ENCODE measurements around the gene TMIGD1.

DNA sequence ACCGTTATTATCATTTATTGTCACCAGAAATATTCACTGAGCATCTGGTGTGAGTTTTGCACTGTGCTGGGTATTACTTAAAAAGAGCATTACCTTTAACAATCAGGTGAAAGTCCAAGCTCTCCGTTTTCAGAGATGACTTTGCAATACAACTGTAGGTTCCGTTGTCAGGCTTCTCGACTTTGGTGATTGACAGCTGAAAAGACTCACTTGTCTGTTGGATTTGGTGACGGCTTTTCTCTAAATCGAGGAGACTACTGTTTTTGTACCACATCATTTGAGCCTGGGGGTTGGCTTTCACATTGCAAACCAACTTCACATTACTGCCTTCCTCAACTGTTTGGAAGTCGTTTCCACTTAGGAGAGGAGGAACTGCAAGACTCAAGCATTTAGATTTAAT, 9.1 kb downstream of the TMIGD1 start:
- TF ChIP-seq, protein P1, sequence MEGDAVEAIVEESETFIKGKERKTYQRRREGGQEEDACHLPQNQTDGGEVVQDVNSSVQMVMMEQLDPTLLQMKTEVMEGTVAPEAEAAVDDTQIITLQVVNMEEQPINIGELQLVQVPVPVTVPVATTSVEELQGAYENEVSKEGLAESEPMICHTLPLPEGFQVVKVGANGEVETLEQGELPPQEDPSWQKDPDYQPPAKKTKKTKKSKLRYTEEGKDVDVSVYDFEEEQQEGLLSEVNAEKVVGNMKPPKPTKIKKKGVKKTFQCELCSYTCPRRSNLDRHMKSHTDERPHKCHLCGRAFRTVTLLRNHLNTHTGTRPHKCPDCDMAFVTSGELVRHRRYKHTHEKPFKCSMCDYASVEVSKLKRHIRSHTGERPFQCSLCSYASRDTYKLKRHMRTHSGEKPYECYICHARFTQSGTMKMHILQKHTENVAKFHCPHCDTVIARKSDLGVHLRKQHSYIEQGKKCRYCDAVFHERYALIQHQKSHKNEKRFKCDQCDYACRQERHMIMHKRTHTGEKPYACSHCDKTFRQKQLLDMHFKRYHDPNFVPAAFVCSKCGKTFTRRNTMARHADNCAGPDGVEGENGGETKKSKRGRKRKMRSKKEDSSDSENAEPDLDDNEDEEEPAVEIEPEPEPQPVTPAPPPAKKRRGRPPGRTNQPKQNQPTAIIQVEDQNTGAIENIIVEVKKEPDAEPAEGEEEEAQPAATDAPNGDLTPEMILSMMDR (conservative IDR thresholded peaks at IDR 0.05; ENCODE audit: low read depth, low read length): no peak
- TF ChIP-seq EZH2 (IDR thresholded peaks at IDR 0.05; ENCODE audit: borderline replicate concordance, low read depth, low read length, poor library complexity, severe bottlenecking): no peak

Data from A673 (cell line).